Left kidney (tissue), 2 donors: ENCODE results near the gene RNF213. TPM values are rescaled to one million over a fixed set of nuclear protein-coding genes. Genes with fewer than 3 reads are reported as not detected.

Experiments
- DNase-seq: peaks from one replicate; pipeline ENCODE4 v3.0.0-alpha.2; 2013
- polyA plus RNA-seq: library from polyadenylated mRNA; unstranded; fragments of 120-200 nt; gene quantifications from one replicate; pipeline ENCODE4 v1.2.1, GENCODE V29; 2013; ENCODE audit not compliant: insufficient read length

Gene RNF213
- polyA plus RNA-seq, 1 donor = 99.9 TPM

DNA sequence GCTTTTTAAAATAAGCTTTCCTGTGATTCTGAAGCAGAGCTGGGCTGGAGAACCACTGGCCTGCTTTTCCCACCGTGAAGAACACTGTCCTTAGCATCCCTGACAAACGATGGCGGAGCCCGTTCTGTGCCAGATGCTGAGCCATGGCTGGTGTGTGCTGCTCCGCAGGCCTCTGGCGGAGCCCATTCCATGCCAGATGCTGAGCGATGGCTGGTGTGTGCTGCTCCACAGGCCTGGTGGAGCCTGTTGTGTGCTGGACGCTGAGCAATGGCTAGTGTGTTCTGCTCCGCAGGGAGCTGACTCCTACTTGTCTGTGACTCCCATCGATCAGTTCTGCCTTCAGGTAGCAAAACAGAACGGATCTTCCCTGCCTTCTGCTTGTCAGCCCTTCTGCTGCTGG lies 158.6 kb downstream of the RNF213 start:
- DNase-seq = no peak

GRCh38 chr17:80421381-80422090 lies 160.9 kb downstream of the RNF213 start:
- no peak for DNase-seq

DNA sequence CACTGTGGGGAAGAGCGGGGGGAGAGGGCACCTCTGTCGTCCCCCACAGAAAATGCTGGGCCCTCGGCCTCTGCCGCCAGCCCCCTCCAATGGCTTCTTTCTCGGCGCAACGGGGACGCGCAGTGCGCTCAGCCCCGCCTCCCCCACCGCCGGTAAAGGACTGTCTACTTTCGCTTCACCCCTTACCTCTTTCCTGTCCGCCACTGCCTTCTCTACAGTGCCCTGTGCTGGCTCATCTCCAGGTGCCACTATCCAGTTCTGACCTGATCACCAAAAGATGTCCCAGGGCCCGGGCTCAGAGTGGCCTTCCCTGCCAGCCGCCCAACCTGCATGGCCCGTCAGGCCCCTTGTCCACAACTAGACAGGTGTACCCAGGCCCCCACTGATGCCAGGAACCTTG lies 161.6 kb downstream of the RNF213 start:
- DNase-seq = no peak

DNA sequence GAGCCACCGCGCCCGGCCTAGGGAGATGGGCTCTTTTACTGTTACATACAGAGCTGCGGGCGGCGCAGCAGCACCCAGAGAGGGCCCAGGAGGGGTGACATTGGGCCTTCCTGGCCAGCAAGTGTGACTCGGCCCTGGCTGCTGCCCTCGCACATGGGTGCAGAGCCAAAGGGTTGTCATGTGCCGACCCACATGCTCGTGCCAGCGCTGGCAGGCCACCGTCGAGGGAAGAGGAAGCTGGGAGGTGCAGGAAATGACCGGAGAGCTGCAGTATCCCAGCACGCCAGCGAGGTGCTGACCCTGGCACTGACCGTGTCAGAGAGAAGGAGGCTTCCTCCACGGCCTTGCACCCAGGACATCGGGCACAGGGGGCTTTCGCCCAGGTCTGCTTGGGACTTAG lies 162.3 kb downstream of the RNF213 start:
- no peak for DNase-seq

DNA sequence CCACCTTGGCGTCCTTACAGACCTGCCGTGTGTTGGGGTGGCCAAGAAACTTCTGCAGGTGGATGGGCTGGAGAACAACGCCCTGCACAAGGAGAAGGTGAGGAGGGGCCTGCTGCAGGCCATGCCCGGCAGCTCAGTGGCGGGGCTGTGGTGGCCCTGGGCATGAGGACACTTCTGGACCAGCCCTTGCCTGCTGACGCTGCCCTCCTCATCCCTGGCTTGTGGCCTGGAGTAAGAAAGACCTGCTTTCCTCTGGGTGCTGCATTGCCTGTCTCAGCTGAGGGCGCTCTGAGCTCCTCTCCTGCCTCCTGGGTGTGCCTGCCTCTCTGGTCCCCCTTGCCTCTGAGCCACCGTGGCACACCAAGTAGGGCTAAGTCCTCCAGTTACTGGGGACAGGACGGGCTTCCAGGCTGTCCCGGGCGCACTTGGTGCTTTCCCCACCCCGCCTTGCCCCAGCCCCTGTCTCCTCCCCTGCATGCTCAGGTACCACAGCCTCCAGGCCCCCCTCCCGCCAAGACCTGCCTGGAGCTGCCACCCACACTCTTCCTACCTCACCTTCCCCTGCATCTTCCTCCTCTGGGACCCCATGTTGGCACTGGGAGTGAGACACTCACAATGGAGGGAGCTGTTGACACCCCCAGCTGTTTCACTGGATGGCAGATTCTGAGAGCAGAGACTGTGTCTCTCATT lies 163.0 kb downstream of the RNF213 start:
- DNase-seq = no peak

DNA sequence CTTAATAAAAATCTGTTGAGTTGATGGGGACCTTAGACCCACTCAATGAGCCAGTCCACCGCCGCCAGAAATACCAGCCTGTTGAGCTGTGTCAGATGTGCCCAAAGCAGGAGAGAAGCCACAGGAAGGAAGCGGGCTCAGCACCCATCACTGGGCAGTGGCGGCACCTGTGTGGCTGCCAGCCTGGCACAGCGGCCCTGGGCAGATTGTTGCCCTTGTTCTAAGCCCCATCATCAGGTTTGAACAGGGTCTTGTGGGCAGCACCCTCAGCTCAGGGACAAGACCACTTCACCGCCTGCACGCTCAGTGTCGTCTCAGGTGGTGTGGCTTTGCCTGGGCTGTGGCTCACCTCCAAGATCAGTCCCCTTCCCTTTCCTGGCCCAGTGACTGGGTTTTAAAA lies 163.6 kb downstream of the RNF213 start:
- DNase-seq = no peak

DNA sequence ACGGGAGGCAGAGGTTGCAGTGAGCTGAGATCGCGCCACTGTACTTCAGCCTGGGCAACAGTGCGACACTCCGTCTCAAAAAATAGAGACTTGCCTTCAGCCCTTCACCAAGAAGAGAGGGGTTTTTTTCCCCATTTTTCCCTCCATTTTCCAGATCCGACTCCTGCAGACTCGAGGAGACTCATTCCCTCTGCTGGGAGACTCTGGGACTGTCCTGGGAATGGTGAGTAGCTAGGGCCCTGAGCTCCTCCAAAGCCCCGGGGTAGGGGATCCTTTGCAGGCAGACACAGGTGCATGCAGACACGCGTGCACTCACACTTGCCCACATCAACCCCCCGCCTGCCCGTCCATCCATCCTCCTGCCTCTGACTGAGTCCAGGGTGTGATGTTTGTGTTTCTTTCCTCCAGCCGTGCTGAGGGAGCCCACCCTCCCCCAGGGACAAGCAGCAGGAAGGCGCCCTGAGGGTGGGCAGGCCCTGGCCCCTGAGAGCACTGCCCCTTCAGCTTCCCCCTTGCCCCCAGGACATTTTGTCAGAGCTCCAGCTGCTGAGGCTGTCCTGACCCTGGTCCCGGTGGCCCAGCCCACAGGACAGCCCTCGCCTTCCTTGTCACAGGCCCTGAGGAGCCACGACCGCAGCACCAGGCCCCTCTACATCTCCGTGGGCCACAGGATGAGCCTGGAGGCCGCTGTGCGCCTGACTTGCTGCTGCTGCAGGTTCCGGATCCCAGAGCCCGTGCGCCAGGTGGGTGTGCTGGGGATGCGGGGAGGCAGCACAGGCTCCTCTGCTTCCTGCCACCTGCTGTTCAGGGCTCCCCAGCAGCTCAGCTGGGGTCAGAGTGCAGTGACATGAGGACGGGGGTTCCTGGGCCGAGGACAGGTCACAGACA lies 164.5 kb downstream of the RNF213 start:
- no peak for DNase-seq

- no peak for DNase-seq
These were observed 165.3 kb downstream of the RNF213 start for GRCh38 chr17:80425835-80426426.

DNA sequence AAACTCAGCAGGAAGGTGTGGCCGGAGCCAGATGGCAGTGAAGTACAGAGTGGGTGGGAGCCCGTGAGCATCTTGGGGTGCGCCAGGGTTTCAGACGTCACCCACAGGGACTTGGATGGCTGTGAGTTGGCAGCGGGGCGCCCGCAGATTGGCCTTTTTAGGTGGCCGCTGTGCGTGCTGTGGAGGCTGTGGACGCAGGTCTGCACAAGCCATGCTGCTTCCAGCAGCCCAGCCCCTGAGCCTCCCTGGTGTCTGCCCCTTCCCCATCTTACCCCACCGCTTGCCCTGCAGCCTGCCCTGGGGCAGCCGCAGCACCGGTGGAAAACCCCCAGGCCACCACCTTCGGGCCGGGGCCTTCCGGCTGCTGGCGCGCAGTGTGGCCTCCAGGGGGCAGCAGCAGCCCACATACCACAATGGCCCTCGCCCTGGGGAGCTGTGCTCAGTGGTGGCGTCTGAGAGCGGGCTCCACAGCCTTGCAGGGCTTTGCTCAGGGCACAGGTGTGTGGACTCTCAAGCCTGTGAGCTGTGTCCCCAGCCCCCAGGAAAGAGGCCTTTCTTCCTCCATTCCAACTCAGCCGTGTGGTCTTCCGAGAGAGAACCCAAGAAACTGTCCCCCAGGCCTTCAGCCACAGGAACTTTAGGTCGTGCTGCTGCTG lies 166.1 kb downstream of the RNF213 start:
- peak; percentile 50 for DNase-seq

DNA sequence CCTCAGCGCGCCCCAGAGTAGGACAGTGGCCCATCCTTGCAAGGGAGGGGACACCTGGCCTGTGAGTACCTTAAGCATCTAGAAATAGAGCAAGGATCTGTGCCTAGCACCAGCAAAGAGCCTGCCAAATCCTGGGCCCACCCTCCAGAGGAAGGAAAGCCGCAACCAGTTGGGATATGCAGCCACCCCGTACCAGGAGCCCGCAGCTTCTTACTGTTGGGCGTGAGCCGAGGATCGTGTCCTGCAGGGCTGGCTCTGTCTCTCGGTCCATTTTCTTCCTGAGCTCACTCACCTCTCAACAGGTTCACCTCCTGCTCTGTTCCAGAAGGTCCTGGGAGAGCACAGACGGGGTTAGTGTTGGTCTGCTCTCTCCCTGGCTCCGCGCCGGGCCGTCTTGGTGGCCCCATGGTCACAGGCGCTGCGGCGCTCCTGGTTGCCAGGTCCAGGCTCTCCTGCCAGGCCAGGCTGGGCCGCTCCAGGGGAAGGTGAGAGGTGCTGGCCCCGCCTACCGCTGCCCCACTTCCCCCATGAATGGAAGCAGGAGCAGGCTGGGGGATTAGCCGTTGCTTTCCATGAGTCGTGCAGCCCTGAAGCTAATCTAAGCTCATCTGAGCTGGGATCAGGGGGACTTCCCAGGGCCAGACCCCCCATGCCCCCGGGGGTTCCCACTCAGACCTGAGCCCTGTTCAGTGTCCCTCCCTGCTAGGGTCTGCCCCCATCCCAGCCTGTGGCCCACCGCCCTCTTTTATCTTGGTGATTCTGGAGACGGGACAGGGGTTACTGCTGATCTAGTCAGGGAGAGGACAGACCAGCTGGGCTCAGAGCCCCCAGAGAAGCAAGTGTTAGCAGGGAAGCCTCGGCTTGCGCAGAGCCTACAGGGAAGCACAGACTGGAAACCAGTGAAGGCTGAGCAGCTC lies 167.0 kb downstream of the RNF213 start:
- no peak for DNase-seq

DNA sequence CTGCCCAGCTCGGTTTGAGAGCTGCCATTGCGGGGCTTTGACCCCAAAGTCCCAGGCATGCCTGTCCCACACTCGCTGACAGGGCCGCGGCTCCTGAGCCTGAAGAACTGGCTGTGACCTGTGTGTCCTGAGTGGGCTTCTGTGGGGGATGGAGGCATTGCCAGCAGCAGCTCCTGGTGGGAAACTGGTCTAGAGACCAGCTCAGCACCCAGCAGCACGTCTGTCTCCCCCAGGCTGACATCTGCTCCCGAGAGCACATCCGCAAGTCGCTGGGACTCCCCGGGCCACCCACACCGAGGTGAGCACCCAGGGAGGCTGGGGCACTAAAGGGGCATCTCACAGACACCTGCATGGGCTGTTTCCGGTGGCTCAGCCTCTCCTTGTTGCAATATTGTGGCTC lies 167.7 kb downstream of the RNF213 start:
- DNase-seq = no peak

DNA sequence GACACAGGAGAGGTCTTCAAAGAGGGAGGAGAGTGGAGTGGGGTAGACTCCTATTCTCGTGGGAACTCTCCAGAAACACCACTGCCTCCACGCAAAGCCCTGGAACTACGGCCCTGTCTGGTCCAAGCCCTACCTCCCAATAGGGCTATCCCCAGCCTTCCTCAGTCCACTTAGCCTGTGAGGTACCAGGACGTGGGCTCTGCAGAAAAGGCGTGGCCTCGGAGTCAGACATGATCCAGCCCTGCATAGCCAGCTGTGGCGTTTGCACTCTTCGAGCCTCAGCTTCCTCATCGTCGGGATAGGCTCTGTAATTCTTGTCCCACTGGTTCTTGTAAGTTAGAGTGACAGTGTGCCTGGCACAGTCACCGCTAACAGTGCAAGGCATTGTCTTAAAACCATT lies 168.1 kb downstream of the RNF213 start:
- DNase-seq = no peak

DNA sequence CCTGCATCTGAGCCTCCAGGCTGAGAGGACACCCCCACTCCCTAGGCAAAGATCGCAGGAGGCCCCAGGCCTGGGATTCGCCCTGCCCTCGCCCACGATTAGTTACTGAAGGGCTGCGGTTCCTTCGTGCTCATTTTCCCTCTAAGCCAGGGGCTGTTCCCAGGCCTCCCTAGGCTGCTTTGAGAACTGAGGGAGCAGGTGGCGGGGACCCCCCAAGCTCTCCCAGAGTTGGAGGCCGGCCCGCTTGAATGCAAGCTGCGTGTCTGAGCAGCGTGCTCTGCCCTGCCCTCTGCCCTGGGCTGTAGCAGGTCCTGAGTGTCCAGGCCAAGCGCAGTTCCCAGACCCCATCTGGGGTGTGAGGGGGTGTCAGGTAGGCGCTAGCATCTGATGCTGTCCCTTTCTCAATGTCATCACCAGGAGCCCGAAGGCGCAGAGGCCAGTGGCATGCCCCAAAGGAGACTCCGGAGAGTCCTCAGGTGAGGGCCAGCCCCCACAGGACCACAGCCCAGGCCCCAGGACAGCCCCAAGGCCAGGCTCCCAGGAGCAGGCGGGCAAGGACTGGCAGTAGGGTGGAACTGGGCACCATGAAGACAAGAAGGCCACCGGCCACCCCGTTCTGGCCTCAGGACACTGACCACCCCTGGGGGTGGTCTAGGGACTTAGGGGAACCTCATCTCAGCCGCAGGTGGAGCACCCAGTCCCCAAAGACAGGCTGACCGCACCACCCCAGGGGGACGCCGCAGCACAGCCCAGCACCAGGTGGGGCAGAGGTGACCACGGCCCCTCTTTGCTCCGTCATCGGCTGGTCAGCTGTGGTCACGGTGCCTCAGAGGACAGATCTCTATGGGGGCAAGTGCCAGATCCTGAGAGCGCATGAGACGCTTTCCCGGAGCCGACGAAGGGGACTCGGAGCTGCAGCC lies 169.0 kb downstream of the RNF213 start:
- DNase-seq = no peak

DNA sequence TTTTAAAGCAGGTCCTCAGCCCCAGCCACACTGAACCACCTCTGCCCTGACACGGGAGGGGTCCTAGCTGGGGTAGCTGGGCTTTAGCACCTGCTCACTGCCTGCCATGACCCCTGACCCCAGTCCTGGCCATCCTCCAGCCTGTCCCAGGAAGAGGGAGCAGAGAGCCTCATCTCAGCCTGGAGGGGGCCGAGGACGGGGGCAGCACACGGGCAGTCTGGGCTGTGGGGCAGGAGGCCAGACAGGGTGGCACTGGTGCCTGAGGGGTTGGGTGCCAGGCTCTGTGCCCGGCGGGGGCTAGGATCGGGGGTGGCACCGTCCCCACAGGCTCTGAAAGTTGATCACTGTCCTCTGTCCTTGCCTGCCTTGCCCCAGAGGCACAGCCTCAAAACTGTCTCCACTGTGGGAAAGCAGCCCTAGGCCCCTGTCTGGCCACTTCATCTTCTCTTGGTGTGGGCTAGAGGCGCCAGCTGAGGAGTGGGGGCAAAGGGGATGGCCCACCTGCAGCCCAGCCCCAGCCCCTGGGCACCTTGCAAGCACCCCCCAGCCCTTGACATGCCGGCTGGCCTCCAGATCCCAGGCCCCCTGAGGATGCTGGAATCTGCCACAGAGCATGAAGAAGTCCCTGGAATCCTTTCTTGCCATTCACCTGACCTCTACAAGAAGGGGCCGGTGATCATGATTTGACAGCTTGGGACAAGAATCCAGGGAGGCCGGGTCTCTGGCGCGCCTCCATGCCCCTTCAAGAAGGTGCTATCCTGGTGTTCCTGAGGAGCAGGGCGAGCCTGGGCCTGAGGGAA lies 170.0 kb downstream of the RNF213 start:
- no peak for DNase-seq

DNA sequence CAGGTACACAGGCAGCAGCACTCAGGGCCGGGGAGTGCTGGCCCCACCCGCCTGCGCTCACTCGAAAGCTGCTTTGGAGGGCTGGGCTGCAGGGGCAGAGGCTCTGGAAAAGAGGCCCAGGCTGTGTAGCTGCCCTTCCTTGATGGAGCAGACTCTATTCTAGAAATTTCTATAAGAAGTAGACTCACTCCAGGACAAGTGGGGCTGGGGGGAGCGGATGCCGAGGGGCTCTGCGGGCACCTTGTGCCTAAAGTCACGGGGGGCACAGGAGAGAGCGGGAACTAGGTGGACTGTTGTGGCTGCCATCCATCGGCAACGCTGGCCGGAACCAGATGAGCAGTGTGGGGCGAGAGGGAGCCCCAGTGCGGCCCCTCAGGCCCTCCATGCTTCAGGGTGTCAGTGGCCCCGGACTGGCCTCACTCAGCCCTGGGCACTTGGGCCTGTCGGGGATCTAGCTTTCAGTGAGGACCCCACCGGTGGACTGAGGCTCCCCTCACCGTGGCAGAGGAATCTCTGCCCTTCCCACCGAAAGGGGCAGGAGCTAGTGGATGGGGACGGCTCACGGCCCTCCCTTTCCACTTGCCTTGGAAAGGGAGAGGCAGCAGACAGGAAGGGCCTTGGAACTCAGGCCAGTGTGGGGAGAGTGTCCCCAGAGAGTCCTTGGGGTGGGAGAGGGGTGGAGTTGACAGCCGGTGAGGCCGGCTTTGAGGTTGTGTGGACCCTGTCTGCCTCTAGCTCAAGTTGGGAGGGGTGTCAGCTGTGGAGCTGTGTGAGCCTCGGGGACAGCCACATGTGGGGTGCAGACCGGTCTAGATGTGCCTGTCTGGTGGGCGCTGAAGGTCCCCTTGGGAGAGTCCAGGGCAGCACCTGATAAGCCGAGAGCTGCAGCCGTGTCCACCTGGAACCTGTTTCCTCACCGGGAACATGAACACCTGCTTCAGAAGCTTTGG lies 170.9 kb downstream of the RNF213 start:
- DNase-seq = no peak

DNA sequence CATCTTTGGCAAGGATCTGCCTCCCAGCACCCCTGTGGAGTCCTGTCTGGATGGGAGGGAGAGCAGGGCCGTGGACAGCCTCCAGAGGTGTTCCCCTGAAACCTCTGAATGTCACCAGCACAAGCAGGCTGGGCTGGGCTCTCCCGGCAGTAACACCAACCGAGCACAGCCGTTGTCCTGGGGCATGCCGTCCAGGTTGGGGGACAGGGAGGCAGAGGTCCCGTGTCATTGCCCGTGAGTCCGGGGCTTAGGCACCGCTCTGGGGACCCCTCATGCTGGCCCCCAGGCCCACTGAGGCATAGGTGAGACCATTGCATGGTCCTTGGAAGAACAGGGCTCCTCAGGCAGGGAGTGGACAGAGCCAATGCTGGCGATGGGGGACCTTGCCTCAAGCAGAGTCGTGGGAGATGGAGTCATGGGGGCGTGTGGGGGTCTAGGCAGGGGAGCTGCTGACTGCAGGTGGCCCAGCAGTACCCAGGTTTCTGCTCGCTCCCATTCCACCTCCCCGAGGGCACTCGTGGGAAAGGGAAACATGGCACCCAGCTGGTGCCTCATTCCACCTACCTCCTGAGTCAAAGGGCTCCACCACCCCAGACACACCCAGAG lies 171.8 kb downstream of the RNF213 start:
- DNase-seq = no peak

DNA sequence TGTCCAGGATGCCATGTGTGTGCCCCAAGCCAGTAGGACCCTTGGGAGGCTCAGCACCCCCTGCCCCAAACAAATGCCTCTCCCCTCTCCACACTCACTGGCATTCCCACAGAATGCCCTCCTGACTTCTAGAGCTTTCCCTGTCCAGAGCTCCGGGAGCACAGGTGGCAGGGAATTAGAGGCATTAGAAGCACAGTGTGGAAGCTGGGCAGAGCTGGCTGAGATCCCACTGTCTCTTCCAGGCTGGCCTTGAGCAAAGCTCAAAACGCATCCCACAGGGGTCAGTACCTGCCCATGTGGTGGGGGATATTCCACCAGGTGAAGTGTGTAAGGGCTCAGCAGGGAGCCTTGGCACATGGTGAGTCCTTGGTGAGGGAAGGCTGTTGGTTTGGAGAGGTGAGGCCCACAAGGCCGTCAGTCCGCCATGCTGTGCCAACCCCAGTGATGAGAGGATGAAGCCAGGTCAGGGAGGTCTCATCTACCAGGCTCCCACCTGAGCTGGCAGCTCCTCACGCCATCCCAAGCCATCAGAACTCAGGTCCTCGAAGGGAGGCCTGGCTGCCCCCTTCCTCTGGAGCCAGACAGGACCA lies 172.4 kb downstream of the RNF213 start:
- DNase-seq = no peak
